Germinal center (tissue), 1 donor: ENCODE measurements around the gene FBXW11.
A peak's percentile ranks its signal among the peaks of the same experiment; 100 is the strongest.
"Not testable (repeated sequence)": the region's sequence is repeated elsewhere in the genome, so short reads cannot be mapped to it uniquely, and the experiment has no call there.

Experiments
- DNase-seq: peaks from one replicate; pipeline ENCODE4 v3.0.0; 2012; ENCODE audit warnings: mixed read lengths, low spot score

Gene FBXW11

DNA sequence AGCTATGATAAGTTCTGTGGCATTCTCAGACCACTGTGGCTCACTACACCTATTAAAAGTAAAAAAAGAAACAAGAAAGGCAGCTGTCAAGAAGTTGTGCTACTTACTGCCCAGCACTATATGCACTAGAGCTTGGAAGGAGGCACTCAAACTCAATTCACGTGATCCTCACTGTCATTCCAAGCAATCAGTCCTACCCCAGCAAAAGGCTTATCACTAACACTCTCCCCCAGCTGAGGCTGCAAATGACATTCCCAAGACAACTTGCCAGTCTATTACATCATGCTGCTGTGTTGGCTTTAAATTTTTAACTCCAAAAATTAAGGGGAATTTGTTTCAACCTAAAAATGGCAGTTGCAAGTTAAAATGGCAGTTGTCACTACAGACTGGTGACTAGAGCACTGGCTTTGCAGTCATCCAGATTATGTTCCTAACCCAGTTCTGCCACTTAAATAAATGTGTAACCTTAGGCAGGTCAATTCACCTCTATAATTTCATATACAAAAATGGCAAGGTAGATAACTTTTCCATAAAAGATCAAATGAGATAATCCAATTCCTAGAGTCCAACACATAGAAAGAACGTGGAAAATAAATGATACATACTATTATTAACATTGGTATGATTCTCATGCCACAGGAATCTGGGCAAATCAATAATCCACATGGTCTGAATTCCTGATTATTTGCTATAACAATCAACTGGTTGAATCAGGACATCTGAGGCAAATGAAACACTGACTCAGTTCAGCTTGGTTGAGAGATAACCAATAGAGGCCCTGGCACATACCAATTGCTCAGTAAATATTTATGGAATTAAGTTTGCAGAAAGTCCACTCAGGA lies 52.4 kb downstream of the FBXW11 start:
- DNase-seq = no peak

DNA sequence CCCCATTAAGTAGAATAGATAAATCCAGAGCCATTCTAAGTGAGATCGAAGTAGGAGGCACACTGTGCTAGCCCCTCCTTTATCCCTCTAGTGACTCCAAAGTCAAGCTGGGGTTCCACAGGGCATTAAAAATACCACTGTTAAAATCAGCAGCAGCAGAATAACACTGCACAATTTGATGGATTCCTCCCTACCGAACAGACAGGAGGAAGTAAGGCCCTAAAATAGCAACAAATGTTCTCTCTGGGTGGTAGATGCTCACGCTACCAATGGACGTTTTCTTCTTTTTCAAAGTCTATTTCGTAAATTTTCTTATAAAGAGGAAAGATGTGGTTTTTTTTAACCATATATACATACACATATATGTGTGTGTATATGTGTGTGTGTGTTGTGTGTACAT lies 54.4 kb downstream of the FBXW11 start:
- no peak for DNase-seq

DNA sequence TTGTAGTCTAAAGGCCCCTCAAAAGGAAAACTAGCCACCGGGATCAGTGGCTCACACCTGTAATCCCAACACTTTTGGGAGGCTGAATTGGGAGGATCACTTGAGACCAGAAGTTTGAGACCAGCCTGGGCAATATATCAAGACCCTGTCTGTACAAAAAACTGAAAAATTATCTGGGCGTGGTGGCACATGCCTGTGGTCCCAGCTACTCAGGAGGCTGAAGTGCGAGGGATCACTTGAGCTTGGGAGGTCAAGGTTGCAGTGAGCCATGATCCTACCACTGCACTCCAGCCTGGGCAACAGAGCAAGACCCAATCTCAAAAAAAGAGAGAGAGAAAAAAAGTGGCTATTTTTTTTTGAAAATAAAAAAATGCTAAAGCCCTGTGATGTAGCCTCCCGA lies 55.2 kb downstream of the FBXW11 start:
- DNase-seq = no peak

DNA sequence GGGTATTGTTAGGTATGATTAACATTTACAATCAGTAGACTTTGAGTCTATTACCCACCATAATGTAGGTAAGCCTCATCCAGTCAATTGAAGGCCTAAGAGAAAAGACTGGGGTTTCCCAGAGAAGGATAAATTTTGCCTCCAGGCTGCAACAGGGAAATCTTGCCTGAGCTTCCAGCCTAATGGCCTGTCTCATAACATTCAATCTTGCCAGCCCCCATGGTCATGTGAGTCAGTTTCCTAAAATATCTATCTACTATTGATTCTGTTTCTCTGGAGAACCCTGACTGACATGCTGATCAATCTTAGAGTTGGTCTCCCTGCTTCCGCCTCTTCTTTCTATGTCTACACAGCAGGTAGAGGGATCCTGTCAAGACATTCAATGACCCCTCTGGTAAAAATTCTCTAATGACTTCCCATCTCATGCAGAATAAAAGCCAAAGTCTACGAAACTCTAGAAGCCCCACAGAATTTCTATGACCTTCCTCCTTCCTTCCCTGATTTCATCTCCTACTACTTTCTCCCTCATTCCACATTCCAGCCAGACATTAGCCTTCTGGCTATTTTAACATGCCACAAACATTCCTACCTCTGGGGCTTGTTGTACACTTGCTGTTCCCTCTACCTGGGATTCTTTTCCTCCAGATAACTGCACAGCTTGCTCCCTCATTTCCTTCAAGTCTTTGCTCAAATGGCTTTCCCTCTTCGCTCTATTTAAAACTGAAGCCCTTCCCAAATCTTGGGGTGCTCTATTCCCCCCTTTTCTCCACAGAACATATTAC lies 60.2 kb downstream of the FBXW11 start:
- DNase-seq = no peak

DNA sequence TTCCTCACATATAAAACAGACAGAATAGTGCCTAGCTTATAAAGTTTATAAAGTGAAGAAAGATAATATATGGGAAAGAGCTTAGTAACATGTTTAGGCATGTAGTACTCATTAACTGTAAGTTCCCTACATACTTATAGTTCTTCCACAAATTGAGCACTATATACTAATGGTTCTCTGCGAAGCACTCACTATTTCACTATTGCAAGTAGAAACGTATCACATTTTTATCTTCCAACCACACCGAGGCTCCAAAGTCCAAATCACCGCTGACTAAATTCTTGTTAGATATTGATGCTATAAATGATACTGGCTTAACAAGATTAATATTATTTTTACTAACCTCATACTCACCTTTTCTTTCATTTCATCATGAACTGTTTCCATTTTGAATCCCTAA lies 61.0 kb downstream of the FBXW11 start:
- DNase-seq = no peak

DNA sequence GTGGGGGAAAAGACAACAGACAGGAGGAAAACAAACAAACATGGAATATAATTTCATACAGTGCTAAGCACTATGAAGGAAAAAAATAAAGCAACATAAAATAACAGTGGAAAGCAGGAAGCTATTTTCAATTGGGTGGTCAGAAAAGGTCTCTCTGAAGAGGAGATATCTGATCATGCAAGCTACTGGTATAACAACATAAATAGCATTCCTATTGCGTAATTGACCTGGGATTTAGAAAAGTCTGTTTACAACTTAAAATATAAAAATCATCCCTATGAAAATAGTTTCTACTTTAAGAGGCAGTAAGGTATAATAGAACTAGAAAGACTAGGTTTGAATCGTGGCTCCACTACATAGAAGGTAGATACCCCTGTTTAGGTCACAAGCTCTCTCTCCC lies 61.4 kb downstream of the FBXW11 start:
- no peak for DNase-seq

DNA sequence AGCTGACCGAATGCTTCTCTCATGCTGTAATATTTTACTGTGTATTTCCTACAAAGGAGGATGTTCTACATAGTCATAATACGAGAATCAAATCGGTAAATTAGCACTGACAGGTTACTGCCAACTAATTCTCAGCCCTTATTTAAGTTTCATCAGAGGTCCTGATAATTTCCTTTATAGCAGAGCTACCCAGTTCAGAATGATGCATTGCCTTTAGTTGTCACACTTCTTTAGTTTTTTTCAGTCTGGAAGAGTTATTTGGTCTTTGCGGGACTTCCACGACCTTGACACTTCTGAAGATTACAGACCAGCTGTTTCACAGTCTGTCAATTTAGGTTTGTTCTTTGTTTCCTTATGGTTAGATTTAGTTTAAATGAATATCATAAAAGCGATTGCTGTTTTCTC lies 64.3 kb downstream of the FBXW11 start:
- not testable (repeated sequence) for DNase-seq

DNA sequence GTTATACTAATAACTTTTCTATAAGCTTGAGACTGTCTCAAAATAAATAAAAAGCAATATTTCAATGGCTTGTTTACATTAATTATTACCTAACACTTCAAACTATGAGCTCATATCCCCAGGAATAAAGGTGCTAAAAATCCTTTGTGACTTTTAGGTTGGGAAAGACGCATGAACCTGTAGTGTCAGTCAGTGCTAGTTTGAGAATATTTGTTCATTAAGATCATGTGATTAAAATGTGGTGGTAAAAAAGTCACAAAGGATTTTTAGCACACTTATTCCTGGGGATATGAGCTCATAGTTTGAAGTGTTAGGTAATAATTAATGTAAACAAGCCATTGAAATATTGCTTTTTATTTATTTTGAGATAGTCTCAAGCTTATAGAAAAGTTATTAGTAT lies 64.8 kb downstream of the FBXW11 start:
- not testable (repeated sequence) for DNase-seq

DNA sequence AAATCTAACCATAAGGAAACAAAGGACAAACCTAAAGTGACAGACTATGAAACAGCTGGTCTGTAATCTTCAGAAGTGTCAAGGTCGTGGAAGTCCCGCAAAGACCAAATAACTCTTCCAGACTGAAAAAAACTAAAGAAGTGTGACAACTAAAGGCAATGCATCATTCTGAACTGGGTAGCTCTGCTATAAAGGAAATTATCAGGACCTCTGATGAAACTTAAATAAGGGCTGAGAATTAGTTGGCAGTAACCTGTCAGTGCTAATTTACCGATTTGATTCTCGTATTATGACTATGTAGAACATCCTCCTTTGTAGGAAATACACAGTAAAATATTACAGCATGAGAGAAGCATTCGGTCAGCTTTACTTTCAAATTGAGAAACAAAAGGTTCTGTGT lies 65.2 kb downstream of the FBXW11 start:
- not testable (repeated sequence) for DNase-seq

DNA sequence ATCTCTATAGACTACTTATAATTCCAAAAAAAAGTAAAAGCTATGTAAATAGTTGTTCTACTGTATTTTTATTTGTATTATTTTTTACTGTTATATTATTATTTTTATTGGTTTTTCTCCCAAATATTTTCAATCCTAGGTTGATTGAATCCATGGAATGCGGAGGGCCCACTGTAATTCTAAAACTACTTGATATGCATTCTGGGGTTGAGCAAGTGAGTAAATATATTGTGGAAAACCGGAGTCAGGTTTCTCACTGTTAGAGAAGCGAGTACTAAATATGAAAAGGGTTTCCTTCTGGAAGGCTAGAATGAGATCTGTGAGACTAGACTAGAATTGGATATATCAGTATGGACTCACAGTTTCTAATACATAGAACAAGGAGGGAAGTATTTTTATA lies 66.5 kb downstream of the FBXW11 start:
- no peak for DNase-seq

DNA sequence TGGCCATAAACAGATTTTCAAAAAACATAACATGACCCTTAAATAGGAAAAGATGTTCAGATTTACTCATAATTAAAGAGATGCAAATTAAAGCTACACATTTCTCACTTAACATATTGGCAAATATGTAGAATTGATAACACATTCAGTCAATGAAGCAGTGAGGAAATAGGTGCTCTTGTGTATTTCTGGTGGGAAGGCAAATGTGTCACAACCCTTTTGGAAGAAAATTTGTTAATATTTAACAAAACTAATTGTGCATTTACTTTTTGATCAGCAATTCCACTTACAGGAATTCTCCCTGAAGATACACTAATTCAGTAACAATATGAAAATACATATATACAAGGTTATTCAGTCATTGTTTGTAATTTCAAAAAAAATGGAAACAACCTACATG lies 68.1 kb downstream of the FBXW11 start:
- DNase-seq = no peak

DNA sequence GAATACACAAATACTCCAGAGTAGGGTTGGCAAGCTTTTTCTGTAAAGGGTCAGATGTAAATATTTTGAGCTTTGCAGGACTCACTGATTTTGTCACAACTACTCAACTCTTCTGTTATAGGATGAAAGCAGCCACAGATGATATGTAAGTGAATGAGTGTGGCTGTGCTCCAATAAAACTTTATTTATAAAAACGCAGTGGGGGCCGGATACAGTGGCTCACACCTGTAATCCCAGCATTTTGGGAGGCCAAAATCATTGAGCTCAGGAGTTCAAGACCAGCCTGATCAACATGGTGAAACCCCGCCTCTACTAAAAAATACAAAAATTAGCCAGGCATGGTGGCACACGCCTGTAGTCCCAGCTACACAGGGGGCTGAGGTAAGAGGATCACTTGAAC lies 69.1 kb downstream of the FBXW11 start:
- no peak for DNase-seq

DNA sequence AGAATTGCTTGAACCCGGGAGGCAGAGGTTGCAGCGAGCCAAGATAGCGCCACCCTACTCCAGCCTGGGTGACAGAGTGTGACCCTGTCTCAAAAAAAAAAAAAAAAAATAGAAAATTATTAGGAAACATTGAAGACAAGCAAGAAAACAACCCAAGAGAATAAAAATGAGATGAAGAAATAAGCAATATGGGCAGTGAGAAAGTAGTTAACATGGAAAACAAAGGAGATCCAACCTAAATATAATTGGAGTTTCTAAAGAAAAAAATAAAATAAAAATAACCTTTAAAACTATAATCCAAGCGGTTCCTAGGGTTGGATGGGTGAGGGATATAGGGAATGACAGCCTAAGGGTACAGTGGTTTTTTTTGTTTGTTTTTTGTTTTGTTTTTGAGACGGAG lies 71.9 kb downstream of the FBXW11 start:
- DNase-seq = no peak

DNA sequence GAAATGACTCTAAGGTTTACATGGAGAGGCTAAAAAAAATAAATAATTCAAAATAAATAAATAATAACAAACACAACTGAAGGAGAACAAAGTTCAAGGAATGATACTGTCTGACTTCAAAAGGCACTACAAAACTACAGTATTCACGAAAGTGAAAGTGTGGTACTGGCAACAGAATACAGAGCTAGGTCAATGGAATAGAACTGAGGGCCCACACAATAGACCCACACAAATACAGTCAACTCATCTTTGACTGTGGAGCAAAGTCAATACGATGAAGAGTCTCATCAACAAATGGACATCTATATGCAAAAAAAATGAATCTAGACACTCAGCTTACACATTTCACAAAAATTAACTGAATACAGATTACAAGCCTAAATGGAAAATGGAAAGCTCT lies 75.3 kb downstream of the FBXW11 start:
- DNase-seq = no peak

DNA sequence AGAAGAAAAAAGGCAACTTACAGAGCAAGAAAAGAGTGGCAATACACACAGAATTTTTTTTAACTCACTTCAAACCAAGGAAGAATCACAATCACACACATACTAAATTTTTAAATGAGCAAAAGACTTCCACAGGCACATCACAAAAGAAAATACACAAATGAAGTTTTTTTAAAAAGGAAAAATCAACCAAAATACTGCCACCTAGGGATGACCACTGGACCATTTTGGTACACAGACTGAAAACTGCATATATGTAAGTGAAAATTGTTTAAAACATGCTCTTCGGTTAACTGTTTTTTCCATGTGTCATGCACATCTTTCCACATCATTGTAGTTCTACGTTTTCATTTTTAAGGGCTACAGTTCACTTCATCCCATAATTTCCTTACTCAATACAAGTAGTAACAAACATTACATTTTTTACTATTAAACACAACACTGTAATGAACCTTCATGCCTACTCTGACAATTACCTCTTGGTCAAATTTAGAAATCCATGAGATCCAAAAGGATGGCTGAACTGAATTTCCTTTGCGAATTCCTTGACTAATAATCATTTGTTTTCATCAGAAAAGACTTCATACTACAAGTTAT lies 79.0 kb downstream of the FBXW11 start:
- DNase-seq = peak; percentile 10

DNA sequence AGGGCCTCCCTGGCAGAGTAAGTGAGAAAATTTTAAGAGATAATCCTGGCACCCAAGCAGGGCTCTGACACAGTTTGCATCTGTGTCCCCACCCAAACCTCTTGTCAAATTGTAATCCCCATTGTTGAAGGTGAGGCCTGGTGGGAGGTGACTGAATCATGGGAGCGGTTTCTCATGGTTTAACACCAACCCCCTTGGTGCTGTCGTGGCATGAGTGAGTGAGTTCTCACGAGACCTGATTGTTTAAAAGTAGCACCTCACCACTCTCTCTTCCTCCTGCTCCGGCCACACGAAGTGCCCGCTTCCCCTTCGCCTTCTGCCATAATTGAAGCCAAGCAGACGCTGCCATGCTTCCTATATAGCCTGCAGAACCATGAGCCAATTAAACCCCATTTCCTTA lies 80.1 kb downstream of the FBXW11 start:
- DNase-seq = no peak

DNA sequence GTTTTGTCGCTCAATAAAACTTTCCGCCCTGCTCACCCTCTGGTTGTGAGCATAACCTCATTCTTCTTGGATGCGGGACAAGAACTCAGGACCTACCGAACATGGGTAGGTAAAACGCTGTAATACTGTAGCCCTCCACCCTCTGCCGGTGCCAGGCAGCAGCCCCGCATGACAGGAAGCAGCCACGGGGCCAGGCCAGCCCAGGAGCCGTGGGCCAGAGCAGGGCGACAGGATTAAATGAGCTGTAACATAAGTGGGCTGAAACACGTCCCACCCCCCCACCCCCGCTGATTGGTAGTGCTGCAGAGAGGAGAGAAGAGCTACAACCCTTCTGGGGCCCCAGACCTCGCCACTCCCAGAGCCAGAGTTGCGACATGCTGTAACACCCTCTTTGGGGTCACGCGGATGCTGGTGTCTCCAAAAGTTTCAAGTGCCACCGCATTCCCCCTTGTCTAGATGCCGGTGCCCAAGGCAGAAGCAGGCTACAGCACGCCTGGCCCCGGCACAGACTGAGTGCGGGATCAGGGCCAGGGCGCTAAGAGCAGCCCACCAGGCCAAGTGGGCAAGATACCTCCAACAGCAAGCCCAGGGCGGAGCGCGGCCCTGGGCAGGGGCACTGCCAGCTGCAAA lies 81.8 kb downstream of the FBXW11 start:
- no peak for DNase-seq

DNA sequence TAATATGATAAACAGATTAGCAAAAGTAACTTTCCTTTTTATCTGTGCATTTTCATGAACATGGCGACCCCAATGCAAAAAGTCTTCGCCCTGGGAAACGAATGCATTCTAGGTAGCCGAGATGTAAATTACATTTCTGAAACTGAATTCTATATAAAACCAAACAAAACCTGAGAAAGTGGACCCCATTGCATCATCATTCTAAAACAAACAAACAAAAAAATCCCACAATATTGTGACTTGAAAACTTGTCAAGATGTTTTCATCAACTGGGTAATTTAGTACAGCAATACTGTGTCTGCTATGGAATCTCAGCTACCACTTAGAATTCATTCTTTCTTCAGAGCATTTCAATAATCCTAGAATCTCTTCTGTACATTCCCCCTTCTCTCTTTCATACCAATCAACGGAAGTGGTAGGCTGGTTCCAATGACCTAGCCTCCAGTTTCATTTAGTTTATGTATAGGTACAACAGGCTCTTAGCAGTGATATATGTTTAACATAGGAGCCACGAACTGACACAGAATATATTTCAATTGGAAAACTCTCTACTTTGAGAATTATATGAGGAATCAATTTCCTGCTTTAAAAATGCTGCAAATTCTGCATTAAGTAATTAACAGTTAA lies 85.6 kb downstream of the FBXW11 start:
- no peak for DNase-seq

DNA sequence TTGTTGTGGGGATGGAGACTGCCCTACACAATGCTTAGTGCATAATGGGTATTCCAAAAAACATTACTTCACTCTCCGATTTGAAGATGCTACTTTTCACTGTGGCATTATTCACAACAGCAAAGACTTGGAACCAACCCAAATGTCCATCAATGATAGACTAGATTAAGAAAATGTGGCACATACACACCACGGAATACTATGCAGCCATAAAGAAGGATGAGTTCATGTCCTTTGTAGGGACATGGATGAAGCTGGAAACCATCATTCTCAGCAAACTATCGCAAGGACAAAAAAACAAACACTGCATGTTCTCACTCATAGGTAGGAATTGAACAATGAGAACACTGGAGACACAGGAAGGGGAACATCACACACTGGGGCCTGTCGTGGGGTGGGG lies 90.7 kb downstream of the FBXW11 start:
- DNase-seq = not testable (repeated sequence)

DNA sequence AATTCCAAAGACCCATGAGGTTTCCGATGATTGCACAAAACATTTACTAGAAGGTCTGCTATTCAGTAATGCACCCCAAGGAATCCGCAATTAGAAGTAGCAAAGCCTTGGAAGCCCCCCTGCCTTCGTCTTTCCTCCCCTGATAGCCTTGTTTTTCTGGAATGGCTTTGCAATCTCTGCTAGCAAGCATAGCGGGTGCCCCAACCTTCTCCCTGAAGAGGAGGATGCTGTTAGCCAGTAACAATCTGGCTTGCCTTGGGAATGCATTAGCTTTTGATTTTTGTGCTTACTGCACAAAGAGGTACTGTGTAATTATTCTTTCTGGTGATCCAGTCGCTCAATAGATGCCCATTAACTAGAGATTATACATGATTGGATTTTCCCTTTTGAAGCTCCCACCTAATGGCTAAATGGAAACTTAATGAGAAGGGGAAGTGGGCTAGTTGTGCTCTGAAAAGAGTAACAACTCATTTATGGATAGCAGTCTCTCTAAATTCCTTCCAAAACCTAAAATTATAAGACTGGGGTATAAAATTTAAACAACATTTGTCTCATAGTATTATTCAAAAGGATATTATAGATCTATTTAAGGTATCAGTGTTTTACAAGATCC lies 91.6 kb downstream of the FBXW11 start:
- DNase-seq = no peak

DNA sequence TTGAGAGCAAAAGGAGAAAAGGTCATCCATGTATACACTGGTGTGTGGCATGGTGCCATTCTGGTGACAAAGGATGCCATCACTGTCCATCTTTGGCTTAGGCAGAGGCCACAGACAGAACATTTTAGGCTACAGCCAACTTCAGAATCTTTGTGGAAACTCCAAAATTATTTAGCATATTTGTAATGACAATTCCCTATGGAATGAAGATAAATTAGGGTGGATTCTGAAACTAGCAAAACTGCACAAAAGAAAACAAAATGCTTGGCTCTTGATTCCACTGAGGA lies 92.5 kb downstream of the FBXW11 start:
- DNase-seq = no peak

DNA sequence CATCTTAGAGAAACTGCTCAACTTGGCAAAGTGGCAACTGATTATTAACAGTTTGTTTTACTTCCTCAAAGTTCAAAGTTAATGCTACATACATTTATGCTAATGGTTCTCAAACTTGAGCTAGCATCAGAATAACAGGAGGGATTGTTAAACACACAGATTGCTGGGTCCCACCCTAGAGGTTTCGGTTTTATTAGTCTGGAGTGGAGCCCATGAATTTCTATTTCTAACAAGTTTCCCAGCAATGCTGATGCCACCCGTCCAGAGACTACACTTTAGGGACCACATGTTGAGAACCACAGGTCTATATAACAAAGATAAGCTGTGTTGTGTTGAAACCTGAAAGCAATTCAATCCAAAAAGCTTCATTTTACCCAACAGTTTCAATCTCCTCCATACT lies 95.3 kb downstream of the FBXW11 start:
- no peak for DNase-seq
